A673 (cell line): Measurements from ENCODE around the gene WWP2.

Experiments
- CTCF ChIP-seq: fragments of 300-800, 200-600 bp; sonication (generic); conservative IDR thresholded peaks from 2 replicates; pipeline ENCODE4 v1.5.1; 2017; ENCODE audit warnings: low read depth, mild to moderate bottlenecking, antibody characterized with exemption, low read length, moderate library complexity, mixed read lengths
- EZH2 ChIP-seq: fragments of 200-600 bp; sonication (generic); IDR thresholded peaks from 2 replicates; pipeline ENCODE4 v1.6.1; 2017; ENCODE audit warnings: borderline replicate concordance, low read depth, mild to moderate bottlenecking, mixed read lengths, antibody characterized with exemption, low read length; ENCODE audit not compliant: poor library complexity, severe bottlenecking

GRCh38 chr16:69726313-69727060, 35.6 kb upstream of the WWP2 start, which contains the start of gene NQO1:
- no peak for TF ChIP-seq CTCF
- no peak for TF ChIP-seq EZH2
